ENCODE measurements around the gene FGGY. TPM values are rescaled to one million over a fixed set of nuclear protein-coding genes. Genes with fewer than 3 reads are reported as not detected.

The FGGY gene
- total and polyA plus RNA-seq, 5 donors = 10.0 to 20.5 (median 19.9) TPM

DNA sequence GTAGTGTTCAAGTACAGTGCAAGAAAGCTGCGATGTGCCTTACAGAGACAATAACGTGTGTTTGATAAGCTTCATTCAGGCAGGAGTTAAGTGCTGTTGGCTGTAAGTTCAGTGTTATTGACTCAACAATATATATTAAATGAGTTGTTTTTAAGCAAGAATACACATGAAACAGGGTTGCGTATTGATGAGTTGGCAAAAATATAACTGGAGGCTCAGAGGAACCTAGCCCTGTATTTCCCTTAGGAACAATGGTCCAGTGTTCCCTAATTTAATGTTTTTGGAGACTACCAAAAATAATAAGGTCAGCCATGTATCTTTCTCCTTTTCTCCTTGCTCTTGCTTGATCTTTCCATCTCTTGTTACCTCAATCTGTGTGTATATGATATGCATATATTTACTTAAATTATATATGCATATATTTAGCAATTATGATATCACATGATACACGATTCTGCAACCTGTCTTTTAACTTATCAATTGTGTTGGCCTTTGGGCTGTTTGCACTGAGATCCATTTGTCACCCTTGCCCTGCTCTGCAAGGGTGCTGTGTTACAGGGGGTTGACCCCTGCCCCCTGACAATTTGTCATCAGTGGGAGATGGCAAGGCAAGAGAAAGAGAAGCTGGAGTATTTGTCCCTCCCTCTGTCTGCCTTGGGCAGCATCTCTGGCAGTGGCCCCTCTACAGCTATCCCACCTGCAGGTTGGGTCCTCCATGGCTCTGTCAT is 109.7 kb downstream of the FGGY start:
- intact Hi-C loops (cut with DNase I) = loop anchor here in 1 of 4 donors (10.0 kb wide), 1 partner anchor 88 kb away; no protein-coding TSS in a partner anchor
- 97% methylated on average over 4 of the region's 4 CpGs for WGBS
- no peaks in the 10 kb centered on the region for H3K4me1 ChIP-seq (ENCODE audit: control insufficient read depth, insufficient read depth, low read length)
- H3K27me3 ChIP-seq (ENCODE audit: control insufficient read depth, insufficient read depth) = no peaks in the 10 kb centered on the region
- no peak for DNase-seq
- ATAC-seq = no peak
- no peak overlapping the region for H3K4me3 ChIP-seq (ENCODE audit: low read length)
- H3K9me3 ChIP-seq (ENCODE audit: control insufficient read depth, low read length) = no peaks in the 10 kb centered on the region
- no peak overlapping the region for H3K27ac ChIP-seq (ENCODE audit: low read length)

- no peak overlapping the region for H3K4me3 ChIP-seq (ENCODE audit: low read length)
- H3K27ac ChIP-seq (ENCODE audit: low read length) = no peak overlapping the region
- no peak for DNase-seq
- 53% methylated on average over 4 of the region's 4 CpGs for WGBS
- intact Hi-C loops (cut with DNase I) = loop anchor here in 1 of 4 donors (10.0 kb wide), 1 partner anchor 86 kb away; no protein-coding TSS in a partner anchor
- no peaks in the 10 kb centered on the region for H3K4me1 ChIP-seq (ENCODE audit: control insufficient read depth, insufficient read depth, low read length)
- no peaks in the 10 kb centered on the region for H3K9me3 ChIP-seq (ENCODE audit: control insufficient read depth, low read length)
- no peaks in the 10 kb centered on the region for H3K27me3 ChIP-seq (ENCODE audit: control insufficient read depth, insufficient read depth)
- ATAC-seq = no peak
These were observed 111.8 kb downstream of the FGGY start for GRCh38 chr1:59408608-59409240.

GRCh38 chr1:59409549-59409948 is 112.7 kb downstream of the FGGY start:
- Histone ChIP-seq H3K4me1 (ENCODE audit: control insufficient read depth, insufficient read depth, low read length) (no peaks in the 10 kb centered on the region), H3K4me3 (ENCODE audit: low read length) (no peak overlapping the region), H3K27ac (ENCODE audit: low read length) (no peak overlapping the region), H3K9me3 (ENCODE audit: control insufficient read depth, low read length) (no peaks in the 10 kb centered on the region), H3K27me3 (ENCODE audit: control insufficient read depth, insufficient read depth) (no peaks in the 10 kb centered on the region)
- ATAC-seq = no peak
- no peak for DNase-seq
- intact Hi-C loops (cut with DNase I) = loop anchor here in 1 of 4 donors (10.0 kb wide), 1 partner anchor 85 kb away; no protein-coding TSS in a partner anchor

DNA sequence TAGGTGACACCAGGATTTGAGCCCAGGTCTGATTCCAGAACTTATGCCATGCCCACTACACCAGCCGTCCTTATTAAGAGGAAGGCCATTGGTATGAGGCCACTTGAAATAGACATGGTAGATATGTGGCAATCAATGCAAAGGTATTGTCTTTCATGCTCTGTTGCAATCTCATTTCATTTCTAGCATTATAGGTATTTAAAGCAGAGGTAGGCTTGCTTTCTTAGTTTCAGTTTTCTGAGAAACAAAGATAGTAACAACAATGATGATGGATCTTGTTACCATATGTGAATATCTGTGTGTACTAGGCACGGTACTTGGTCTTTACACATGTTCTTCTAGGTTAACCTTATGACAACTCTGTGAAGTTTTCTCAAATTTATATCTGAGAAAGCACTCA is 113.1 kb downstream of the FGGY start:
- Histone ChIP-seq H3K27me3 (ENCODE audit: control insufficient read depth, insufficient read depth) (no peaks in the 10 kb centered on the region), H3K4me1 (ENCODE audit: control insufficient read depth, insufficient read depth, low read length) (peaks cover 2% of the 10 kb centered on the region), H3K9me3 (ENCODE audit: control insufficient read depth, low read length) (no peaks in the 10 kb centered on the region), H3K4me3 (ENCODE audit: low read length) (no peak overlapping the region), H3K27ac (ENCODE audit: low read length) (no peak overlapping the region)
- intact Hi-C loops (cut with DNase I) = loop anchor here in 1 of 4 donors (10.0 kb wide), 1 partner anchor 85 kb away; no protein-coding TSS in a partner anchor
- ATAC-seq (no peak), DNase-seq (no peak)
- 97% methylated on average over 2 of the region's 2 CpGs for WGBS

DNA sequence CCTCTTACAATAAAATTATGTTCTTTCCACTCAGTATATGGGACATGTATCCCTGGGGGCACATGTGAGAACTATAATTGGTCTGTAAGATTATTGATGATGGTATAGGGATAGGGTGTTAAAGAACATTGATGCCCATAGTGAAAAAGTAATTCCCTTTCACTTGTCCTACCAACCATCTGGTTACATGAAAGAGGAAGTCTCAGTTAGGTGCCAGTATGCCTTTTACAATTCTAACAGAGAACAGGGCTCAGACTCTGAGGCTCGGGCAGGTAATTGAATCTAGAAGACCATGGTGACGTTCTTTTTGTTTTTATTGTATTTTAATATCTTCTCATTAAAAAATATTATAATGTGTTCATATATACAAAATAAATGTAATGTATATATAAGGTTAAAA is 113.6 kb downstream of the FGGY start:
- H3K27me3 ChIP-seq (ENCODE audit: control insufficient read depth, insufficient read depth) = no peaks in the 10 kb centered on the region
- intact Hi-C loops (cut with DNase I) = no loop called here
- DNase-seq (no peak), ATAC-seq (no peak)
- no peak overlapping the region for H3K27ac ChIP-seq (ENCODE audit: low read length)
- no peak overlapping the region for H3K4me3 ChIP-seq (ENCODE audit: low read length)
- H3K9me3 ChIP-seq (ENCODE audit: control insufficient read depth, low read length) = no peaks in the 10 kb centered on the region
- H3K4me1 ChIP-seq (ENCODE audit: control insufficient read depth, insufficient read depth, low read length) = peaks cover 2% of the 10 kb centered on the region
- WGBS = 96% methylated on average over 2 of the region's 2 CpGs

DNA sequence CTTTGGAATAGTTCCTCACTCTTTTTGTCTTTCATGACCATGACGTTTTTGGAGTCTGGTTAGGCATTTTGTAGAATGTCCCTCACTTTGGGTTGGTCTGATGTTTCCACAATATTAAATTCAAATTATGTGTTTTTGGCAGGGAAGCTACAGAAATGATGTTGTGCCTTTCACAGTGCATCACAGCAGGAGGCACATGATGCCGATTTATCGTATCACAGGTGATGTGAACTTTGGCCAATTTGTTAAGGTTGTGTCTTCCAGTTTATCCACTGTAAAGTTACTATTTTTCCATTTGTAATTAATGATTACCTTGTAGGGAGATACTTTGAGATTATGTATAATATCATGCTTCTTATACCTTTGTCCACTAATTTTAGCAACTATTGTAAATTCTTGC is 114.3 kb downstream of the FGGY start:
- no peaks in the 10 kb centered on the region for H3K9me3 ChIP-seq (ENCODE audit: control insufficient read depth, low read length)
- no peak overlapping the region for H3K27ac ChIP-seq (ENCODE audit: low read length)
- DNase-seq (no peak), ATAC-seq (no peak)
- H3K4me3 ChIP-seq (ENCODE audit: low read length) = no peak overlapping the region
- intact Hi-C loops (cut with DNase I) = no loop called here
- WGBS = 90% methylated on average over 3 of the region's 3 CpGs
- H3K27me3 ChIP-seq (ENCODE audit: control insufficient read depth, insufficient read depth) = no peaks in the 10 kb centered on the region
- H3K4me1 ChIP-seq (ENCODE audit: control insufficient read depth, insufficient read depth, low read length) = peaks cover 2% of the 10 kb centered on the region

DNA sequence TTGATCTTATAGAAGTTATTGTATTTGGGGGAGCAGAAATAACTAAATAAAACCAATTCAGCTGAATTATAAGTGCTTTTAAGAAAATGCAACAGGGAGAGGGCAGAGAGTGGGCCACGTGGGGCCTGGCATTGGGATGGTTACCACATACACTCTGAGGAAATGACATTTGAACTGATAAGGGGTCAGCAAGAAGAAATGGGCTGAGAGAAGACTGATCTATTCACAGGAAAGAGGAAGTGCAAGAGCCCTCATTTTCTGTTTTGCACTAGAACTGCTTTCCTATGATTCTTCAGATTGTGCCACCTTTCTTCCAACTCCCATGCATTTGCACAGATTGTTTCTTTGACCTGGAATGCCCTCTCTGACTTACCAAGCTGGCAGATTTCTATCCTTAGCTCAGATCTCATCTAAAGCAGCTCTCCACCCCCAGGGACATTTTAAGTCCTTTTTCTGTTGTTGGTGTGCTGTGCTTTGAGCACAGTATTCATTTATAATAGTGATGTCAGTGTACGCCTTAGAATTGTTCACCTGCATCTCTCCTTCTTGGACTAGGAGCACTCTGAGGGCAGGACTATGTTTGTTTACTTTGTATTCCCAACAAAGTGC is 115.9 kb downstream of the FGGY start:
- H3K4me1 ChIP-seq (ENCODE audit: control insufficient read depth, insufficient read depth, low read length) = peaks cover 2% of the 10 kb centered on the region

DNA sequence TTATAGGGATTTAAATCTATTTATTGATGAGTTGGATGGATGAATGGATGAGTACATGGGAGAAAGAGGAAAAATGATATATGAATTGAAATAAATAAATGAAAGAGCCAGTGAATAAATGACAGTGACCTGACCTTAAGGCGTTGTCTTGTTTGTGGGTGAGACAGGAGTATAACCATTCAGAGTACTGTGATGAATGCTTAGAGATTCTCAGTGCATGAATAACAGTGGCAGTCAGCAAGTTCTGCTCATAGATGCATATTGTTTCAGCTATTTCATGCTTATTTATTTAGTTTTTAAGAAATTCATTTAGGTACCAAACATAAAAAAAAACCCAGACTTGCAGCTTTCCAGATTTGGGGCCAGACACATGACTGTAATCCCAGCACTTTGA is 116.4 kb downstream of the FGGY start:
- 95% methylated on average over 1 of the region's 1 CpG for WGBS
- Histone ChIP-seq H3K4me1 (ENCODE audit: control insufficient read depth, insufficient read depth, low read length) (peaks cover 2% of the 10 kb centered on the region), H3K27ac (ENCODE audit: low read length) (no peak overlapping the region), H3K9me3 (ENCODE audit: control insufficient read depth, low read length) (no peaks in the 10 kb centered on the region), H3K4me3 (ENCODE audit: low read length) (no peak overlapping the region), H3K27me3 (ENCODE audit: control insufficient read depth, insufficient read depth) (no peaks in the 10 kb centered on the region)
- intact Hi-C loops (cut with DNase I) = no loop called here
- ATAC-seq = no peak
- DNase-seq = no peak

More for the DNA sequence above, 115.9 kb downstream of the FGGY start:
- no peak for ATAC-seq
- Histone ChIP-seq H3K27me3 (ENCODE audit: control insufficient read depth, insufficient read depth) (no peaks in the 10 kb centered on the region), H3K4me3 (ENCODE audit: low read length) (no peak overlapping the region), H3K27ac (ENCODE audit: low read length) (no peak overlapping the region), H3K9me3 (ENCODE audit: control insufficient read depth, low read length) (no peaks in the 10 kb centered on the region)
- DNase-seq = no peak
- intact Hi-C loops (cut with DNase I) = no loop called here
- WGBS = 66% methylated on average over 2 of the region's 2 CpGs

DNA sequence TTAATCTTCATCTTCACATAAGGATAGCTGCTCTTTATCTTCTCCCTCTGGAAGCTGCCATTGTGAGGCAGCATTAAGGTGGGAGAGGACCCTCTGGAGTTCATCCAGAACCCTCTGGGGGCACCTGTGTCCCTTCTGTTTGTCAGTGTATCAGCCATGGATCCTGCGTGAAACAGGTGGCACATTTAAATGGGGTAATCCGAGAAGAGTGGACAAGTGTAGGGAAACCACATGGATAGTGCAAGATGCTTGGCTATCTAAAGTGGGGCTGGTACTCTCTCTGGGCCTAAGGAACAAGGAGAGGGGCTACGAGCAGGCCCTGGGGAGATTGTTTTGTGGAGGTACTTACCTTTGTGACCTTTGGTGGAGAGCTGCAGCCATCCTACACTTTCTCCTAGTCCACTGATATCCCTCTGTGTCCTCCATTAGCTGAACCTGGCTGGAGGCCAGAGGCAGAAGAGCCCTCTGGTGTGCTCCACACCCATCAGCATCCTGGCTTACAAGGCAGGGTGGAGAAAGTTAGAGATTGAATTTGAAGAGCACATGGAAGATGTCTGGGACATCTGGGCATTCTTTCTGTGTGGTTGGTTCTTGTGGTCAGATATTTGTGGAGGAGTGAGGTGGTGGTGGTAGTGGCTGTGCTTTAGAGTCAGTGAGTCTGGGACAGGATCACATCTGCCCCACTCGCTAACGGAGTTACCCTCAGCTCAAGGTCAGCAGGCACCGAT is 117.7 kb downstream of the FGGY start:
- H3K9me3 ChIP-seq (ENCODE audit: control insufficient read depth, low read length) = no peaks in the 10 kb centered on the region
- ATAC-seq (no peak), DNase-seq (peak in 1 of 3 donors; percentile 57)
- no peaks in the 10 kb centered on the region for H3K27me3 ChIP-seq (ENCODE audit: control insufficient read depth, insufficient read depth)
- intact Hi-C loops (cut with DNase I) = no loop called here
- peaks cover 2% of the 10 kb centered on the region for H3K4me1 ChIP-seq (ENCODE audit: control insufficient read depth, insufficient read depth, low read length)
- H3K4me3 ChIP-seq (ENCODE audit: low read length) = no peak overlapping the region
- no peak overlapping the region for H3K27ac ChIP-seq (ENCODE audit: low read length)
- 93% methylated on average over 6 of the region's 6 CpGs for WGBS

- DNase-seq (no peak), ATAC-seq (no peak)
- Histone ChIP-seq H3K27ac (ENCODE audit: low read length) (no peak overlapping the region), H3K4me1 (ENCODE audit: control insufficient read depth, insufficient read depth, low read length) (peaks cover 3% of the 10 kb centered on the region), H3K4me3 (ENCODE audit: low read length) (no peak overlapping the region), H3K27me3 (ENCODE audit: control insufficient read depth, insufficient read depth) (no peaks in the 10 kb centered on the region), H3K9me3 (ENCODE audit: control insufficient read depth, low read length) (no peaks in the 10 kb centered on the region)
- WGBS = 97% methylated on average over 5 of the region's 5 CpGs
- intact Hi-C loops (cut with DNase I) = no loop called here
These were observed 118.5 kb downstream of the FGGY start for GRCh38 chr1:59415286-59415850.

All from right cardiac atrium (tissue), 5 donors.